ENCODE measurements around the gene SEPTIN7.

DNA sequence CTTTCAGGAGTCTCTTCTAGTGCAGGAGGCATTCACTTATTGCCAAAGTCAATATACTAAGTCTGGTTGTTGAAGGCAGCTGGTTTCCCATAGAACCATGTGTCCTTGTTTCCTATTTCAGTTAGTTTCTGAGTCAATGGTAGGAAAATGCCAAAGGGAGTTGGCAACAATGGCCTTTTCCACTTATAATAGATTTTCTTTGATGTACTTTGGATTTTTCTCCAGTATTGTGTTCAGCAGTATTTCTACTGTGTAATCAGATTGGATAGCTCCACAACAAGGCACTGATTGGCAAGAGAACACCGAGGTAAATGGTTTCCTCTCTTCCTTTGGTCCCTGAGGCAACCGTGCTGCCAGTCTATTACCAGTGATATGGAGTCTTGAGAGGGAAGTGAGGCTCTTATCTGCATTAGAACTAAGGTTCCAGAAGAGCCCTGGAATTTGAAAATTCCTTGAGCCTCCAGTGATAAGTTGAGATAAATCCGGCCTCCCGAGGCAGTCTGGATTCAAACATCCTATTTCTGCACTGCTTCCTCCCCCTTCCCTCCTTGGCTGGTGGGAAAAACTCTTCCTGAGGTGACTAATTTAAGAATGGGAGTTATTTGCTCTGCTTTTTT lies 7.9 kb upstream of the SEPTIN7 start:
- TF ChIP-seq, protein P1, sequence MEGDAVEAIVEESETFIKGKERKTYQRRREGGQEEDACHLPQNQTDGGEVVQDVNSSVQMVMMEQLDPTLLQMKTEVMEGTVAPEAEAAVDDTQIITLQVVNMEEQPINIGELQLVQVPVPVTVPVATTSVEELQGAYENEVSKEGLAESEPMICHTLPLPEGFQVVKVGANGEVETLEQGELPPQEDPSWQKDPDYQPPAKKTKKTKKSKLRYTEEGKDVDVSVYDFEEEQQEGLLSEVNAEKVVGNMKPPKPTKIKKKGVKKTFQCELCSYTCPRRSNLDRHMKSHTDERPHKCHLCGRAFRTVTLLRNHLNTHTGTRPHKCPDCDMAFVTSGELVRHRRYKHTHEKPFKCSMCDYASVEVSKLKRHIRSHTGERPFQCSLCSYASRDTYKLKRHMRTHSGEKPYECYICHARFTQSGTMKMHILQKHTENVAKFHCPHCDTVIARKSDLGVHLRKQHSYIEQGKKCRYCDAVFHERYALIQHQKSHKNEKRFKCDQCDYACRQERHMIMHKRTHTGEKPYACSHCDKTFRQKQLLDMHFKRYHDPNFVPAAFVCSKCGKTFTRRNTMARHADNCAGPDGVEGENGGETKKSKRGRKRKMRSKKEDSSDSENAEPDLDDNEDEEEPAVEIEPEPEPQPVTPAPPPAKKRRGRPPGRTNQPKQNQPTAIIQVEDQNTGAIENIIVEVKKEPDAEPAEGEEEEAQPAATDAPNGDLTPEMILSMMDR (IDR thresholded peaks at IDR 0.05 in 4 of 5, conservative IDR thresholded peaks at IDR 0.05 in 1 of 5) = no peak
- no peak for TF ChIP-seq POLR2A (IDR thresholded peaks at IDR 0.05)

All from gastrocnemius medialis (tissue), 4 donors.